ENCODE results near the gene SLC16A10. TPM values are rescaled to one million over a fixed set of nuclear protein-coding genes. Genes with fewer than 3 reads are reported as not detected.

The SLC16A10 gene
- total and polyA plus RNA-seq, 2 of the 13 experiments (the other 11 are each of a cell fraction or from before 2014, with no cell fraction given) = 8.2 to 20.1 TPM

- TF ChIP-seq HNF1B (CRISPR knock-in tag; IDR thresholded peaks at IDR 0.05) (peak; percentile 93), RXRB (CRISPR knock-in tag; IDR thresholded peaks at IDR 0.05; ENCODE audit: borderline replicate concordance) (no peak; the same call in 1 of the 2 replicates), ZSCAN25 (CRISPR knock-in tag; IDR thresholded peaks at IDR 0.05) (no peak; the same call in 1 of the 2 replicates), ZNF574 (CRISPR knock-in tag; IDR thresholded peaks at IDR 0.05) (peak; percentile 97), HNRNPK (IDR thresholded peaks at IDR 0.05; ENCODE audit: low read depth, low read length, poor library complexity, severe bottlenecking) (no peak), HOMEZ (CRISPR knock-in tag; IDR thresholded peaks at IDR 0.05; ENCODE audit: low read depth) (peak; percentile 87; the same call in 1 of the 2 replicates), ZNF543 (CRISPR knock-in tag; IDR thresholded peaks at IDR 0.05) (peak; percentile 88), CCDC6 (CRISPR knock-in tag; IDR thresholded peaks at IDR 0.05) (0 out of 2 replicates have a peak, but pooled peaks have one; percentile 16), TRIM24 (CRISPR knock-in tag; IDR thresholded peaks at IDR 0.05) (no peak), MXI1 (IDR thresholded peaks at IDR 0.05; ENCODE audit: borderline replicate concordance, low read depth, low read length) (peak; percentile 98; the same call in 2 of the 3 replicates), ZNF20 (CRISPR knock-in tag; IDR thresholded peaks at IDR 0.05) (no peak), EP300 (IDR thresholded peaks at IDR 0.05; ENCODE audit: low read depth in 2 of 2, low read length in 2 of 2) (peak in 1 of 2 experiments; percentile 33; a peak in 1 of 4 replicates), EP300 (CRISPR knock-in tag; IDR thresholded peaks at IDR 0.05; ENCODE audit: borderline replicate concordance) (peak; percentile 68), ATF5 (CRISPR knock-in tag; IDR thresholded peaks at IDR 0.05; ENCODE audit: low read depth) (no peak), ARID2 (CRISPR knock-in tag; IDR thresholded peaks at IDR 0.05; ENCODE audit: borderline replicate concordance) (no peak)
- TF ChIP-seq, protein P1, sequence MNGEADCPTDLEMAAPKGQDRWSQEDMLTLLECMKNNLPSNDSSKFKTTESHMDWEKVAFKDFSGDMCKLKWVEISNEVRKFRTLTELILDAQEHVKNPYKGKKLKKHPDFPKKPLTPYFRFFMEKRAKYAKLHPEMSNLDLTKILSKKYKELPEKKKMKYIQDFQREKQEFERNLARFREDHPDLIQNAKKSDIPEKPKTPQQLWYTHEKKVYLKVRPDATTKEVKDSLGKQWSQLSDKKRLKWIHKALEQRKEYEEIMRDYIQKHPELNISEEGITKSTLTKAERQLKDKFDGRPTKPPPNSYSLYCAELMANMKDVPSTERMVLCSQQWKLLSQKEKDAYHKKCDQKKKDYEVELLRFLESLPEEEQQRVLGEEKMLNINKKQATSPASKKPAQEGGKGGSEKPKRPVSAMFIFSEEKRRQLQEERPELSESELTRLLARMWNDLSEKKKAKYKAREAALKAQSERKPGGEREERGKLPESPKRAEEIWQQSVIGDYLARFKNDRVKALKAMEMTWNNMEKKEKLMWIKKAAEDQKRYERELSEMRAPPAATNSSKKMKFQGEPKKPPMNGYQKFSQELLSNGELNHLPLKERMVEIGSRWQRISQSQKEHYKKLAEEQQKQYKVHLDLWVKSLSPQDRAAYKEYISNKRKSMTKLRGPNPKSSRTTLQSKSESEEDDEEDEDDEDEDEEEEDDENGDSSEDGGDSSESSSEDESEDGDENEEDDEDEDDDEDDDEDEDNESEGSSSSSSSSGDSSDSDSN (CRISPR knock-in tag; IDR thresholded peaks at IDR 0.05) = peak; percentile 98
- TF ChIP-seq, protein P2, sequence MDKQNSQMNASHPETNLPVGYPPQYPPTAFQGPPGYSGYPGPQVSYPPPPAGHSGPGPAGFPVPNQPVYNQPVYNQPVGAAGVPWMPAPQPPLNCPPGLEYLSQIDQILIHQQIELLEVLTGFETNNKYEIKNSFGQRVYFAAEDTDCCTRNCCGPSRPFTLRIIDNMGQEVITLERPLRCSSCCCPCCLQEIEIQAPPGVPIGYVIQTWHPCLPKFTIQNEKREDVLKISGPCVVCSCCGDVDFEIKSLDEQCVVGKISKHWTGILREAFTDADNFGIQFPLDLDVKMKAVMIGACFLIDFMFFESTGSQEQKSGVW (CRISPR knock-in tag; IDR thresholded peaks at IDR 0.05; ENCODE audit: borderline replicate concordance) = no peak
Observed at GRCh38 chr6:111259089-111259831, 172.0 kb downstream of the SLC16A10 start (continued).
